OCI-LY1 (cell line): ENCODE results near the gene CDKN2B-AS1.

Experiments
- H2AFZ ChIP-seq: fragments of 200-600 bp; sonication (generic), shearing (Covaris generic); 2 replicates; pipeline ENCODE4 v1.6.0; 2014; ENCODE audit warnings: antibody characterized with exemption, mild to moderate bottlenecking, low read length
- H3F3A ChIP-seq: fragments of 200-600 bp; sonication (generic), shearing (Covaris generic); 2 replicates; pipeline ENCODE4 v1.6.0; 2014; ENCODE audit warnings: mild to moderate bottlenecking, antibody characterized with exemption, low read length, moderate library complexity; ENCODE audit not compliant: insufficient read depth
- H3K27ac ChIP-seq: fragments of 200-600 bp; sonication (generic); 2 replicates; pipeline ENCODE4 v1.5.1; 2014; ENCODE audit warnings: low read length, mixed run types, mild to moderate bottlenecking, low read depth; ENCODE audit not compliant: poor library complexity, severe bottlenecking
- H3K27me3 ChIP-seq: fragments of 200-600 bp; sonication (generic); 2 replicates; pipeline ENCODE4 v1.6.0; 2014; ENCODE audit warnings: antibody characterized with exemption, mild to moderate bottlenecking, low read length, moderate library complexity; ENCODE audit not compliant: insufficient read depth
- H3K36me3 ChIP-seq: fragments of 200-600 bp; sonication (generic); 2 replicates; pipeline ENCODE4 v1.6.1; 2014; ENCODE audit warnings: mild to moderate bottlenecking, antibody characterized with exemption, low read length, moderate library complexity, mixed read lengths; ENCODE audit not compliant: insufficient read depth
- H3K4me1 ChIP-seq: fragments of 200-600 bp; sonication (generic); 2 replicates; pipeline ENCODE4 v1.5.1; 2014; ENCODE audit warnings: mild to moderate bottlenecking, low read length, moderate library complexity; ENCODE audit not compliant: insufficient read depth, severe bottlenecking
- H3K4me2 ChIP-seq: fragments of 200-600 bp; sonication (generic), shearing (Covaris generic); 2 replicates; pipeline ENCODE4 v1.6.1; 2014; ENCODE audit warnings: low read length
- H3K4me3 ChIP-seq: fragments of 200-600 bp; sonication (generic); 2 replicates; pipeline ENCODE4 v1.5.1; 2014; ENCODE audit warnings: low read length, low read depth, mild to moderate bottlenecking, mixed read lengths; ENCODE audit not compliant: poor library complexity, severe bottlenecking
- H3K79me2 ChIP-seq: fragments of 200-600 bp; shearing (Covaris generic); 2 replicates; pipeline ENCODE4 v1.6.1; 2016; ENCODE audit warnings: mixed run types, low read length, mixed read lengths; ENCODE audit not compliant: insufficient read depth
- H3K9ac ChIP-seq: fragments of 200-600 bp; sonication (generic), shearing (Covaris generic); 2 replicates; pipeline ENCODE4 v1.6.1; 2014; ENCODE audit warnings: mild to moderate bottlenecking, low read length, mixed read lengths
- H3K9me2 ChIP-seq: fragments of 200-600 bp; sonication (generic), shearing (Covaris generic); 2 replicates; pipeline ENCODE4 v1.6.1; 2014; ENCODE audit warnings: low read depth, mild to moderate bottlenecking, low read length, mixed read lengths
- H3K9me3 ChIP-seq: fragments of 200-600 bp; shearing (Covaris generic); 2 replicates; pipeline ENCODE4 v1.6.1; 2014; ENCODE audit warnings: low read length, mixed read lengths
- H4K20me1 ChIP-seq: fragments of 200-600 bp; sonication (generic), shearing (Covaris generic); 2 replicates; pipeline ENCODE4 v1.6.0; 2016; ENCODE audit warnings: mild to moderate bottlenecking, low read length; ENCODE audit not compliant: insufficient read depth
- CTCF ChIP-seq: fragments of 200-600 bp; sonication (generic), shearing (Covaris generic); IDR thresholded peaks from 2 replicates; pipeline ENCODE4 v1.5.1; 2017; ENCODE audit warnings: mild to moderate bottlenecking, antibody characterized with exemption, low read length, moderate library complexity, mixed read lengths
- EZH2 ChIP-seq: fragments of 200-600 bp; sonication (generic), shearing (Covaris generic); IDR thresholded peaks from 2 replicates; pipeline ENCODE4 v1.8.0; 2017; ENCODE audit warnings: borderline replicate concordance, mixed run types, mild to moderate bottlenecking, antibody characterized with exemption, low read length, moderate library complexity, mixed read lengths

Gene CDKN2B-AS1

GRCh38 chr9:22117511-22118384 lies 123.2 kb downstream of the CDKN2B-AS1 start:
- no peaks in the 10 kb centered on the region for H3K9me3 ChIP-seq
- no peak overlapping the region for H3K9ac ChIP-seq
- no peak overlapping the region for H3K4me2 ChIP-seq
- H3K27ac ChIP-seq: no peak overlapping the region
- no peaks in the 10 kb centered on the region for H4K20me1 ChIP-seq
- no peaks in the 10 kb centered on the region for H3K4me1 ChIP-seq
- no peaks in the 10 kb centered on the region for H3K36me3 ChIP-seq
- H3K9me2 ChIP-seq: no peaks in the 10 kb centered on the region
- H3K27me3 ChIP-seq: no peaks in the 10 kb centered on the region
- H2AFZ ChIP-seq: no peak overlapping the region
- H3K4me3 ChIP-seq: no peak overlapping the region
- TF ChIP-seq CTCF (no peak), EZH2 (no peak)
- H3F3A ChIP-seq: no peaks in the 10 kb centered on the region
- no peaks in the 10 kb centered on the region for H3K79me2 ChIP-seq

- Histone ChIP-seq H3K4me2 (no peak overlapping the region), H3K79me2 (no peaks in the 10 kb centered on the region), H3F3A (no peaks in the 10 kb centered on the region), H3K27me3 (no peaks in the 10 kb centered on the region), H3K9me2 (no peaks in the 10 kb centered on the region), H3K4me1 (no peaks in the 10 kb centered on the region), H3K27ac (no peak overlapping the region), H3K9me3 (no peaks in the 10 kb centered on the region), H3K9ac (no peak overlapping the region), H3K36me3 (no peaks in the 10 kb centered on the region), H3K4me3 (no peak overlapping the region), H4K20me1 (no peaks in the 10 kb centered on the region), H2AFZ (no peak overlapping the region)
- TF ChIP-seq CTCF: no peak
- no peak for TF ChIP-seq EZH2
Measured at GRCh38 chr9:22118810-22119521, 124.4 kb downstream of the CDKN2B-AS1 start.

GRCh38 chr9:22119522-22120158 lies 125.0 kb downstream of the CDKN2B-AS1 start:
- H3K9me3 ChIP-seq: no peaks in the 10 kb centered on the region
- H3K9me2 ChIP-seq: no peaks in the 10 kb centered on the region
- no peak overlapping the region for H3K4me2 ChIP-seq
- H3K9ac ChIP-seq: no peak overlapping the region
- no peaks in the 10 kb centered on the region for H3K79me2 ChIP-seq
- no peaks in the 10 kb centered on the region for H4K20me1 ChIP-seq
- TF ChIP-seq CTCF (peak; percentile 74), EZH2 (no peak)
- H3K36me3 ChIP-seq: no peaks in the 10 kb centered on the region
- no peak overlapping the region for H2AFZ ChIP-seq
- no peaks in the 10 kb centered on the region for H3F3A ChIP-seq
- no peak overlapping the region for H3K4me3 ChIP-seq
- no peak overlapping the region for H3K27ac ChIP-seq
- H3K27me3 ChIP-seq: no peaks in the 10 kb centered on the region
- no peaks in the 10 kb centered on the region for H3K4me1 ChIP-seq
